Measurements from ENCODE around the gene TUFM. TPM values are rescaled to one million over a fixed set of nuclear protein-coding genes. Genes with fewer than 3 reads are reported as not detected.

The TUFM gene
- total RNA-seq, 1 experiment from 2014 or later = 207 TPM

GRCh38 chr16:28838558-28838918 is 7.6 kb downstream of the TUFM start:
- no CpG with 5 or more reads among the region's 1 CpG for WGBS (ENCODE audit: extremely low coverage, insufficient read length, low lambda C conversion rate)
- Histone ChIP-seq H3K9me3 (ENCODE audit: control insufficient read depth, low read depth, low read length) (no peaks in the 10 kb centered on the region), H2BK5ac (ENCODE audit: insufficient read length, low read length) (no peak overlapping the region), H2BK20ac (ENCODE audit: low read depth, low read length, poor library complexity, severe bottlenecking) (no peak overlapping the region), H3K79me1 (ENCODE audit: insufficient read depth, low read depth, low read length, poor library complexity, severe bottlenecking) (no peaks in the 10 kb centered on the region), H3K27ac (ENCODE audit: insufficient read length, low read depth, low read length) (no peak overlapping the region), H4K91ac (ENCODE audit: insufficient read length, low read depth, low read length) (no peak overlapping the region), H3K9ac (ENCODE audit: extremely low read depth, insufficient read length, low read length) (no peak overlapping the region), H3K18ac (ENCODE audit: insufficient read length, low read depth, low read length) (no peak overlapping the region), H3K4me2 (ENCODE audit: insufficient read depth, insufficient read length, low read length) (no peak overlapping the region), H3K23me2 (ENCODE audit: insufficient read length, low read depth, low read length, poor library complexity, severe bottlenecking) (no peaks in the 10 kb centered on the region), H3T11ph (ENCODE audit: low read length) (no peak overlapping the region), H2BK12ac (ENCODE audit: insufficient read length, low read depth, low read length) (no peak overlapping the region), H3K23ac (ENCODE audit: insufficient read length, low read depth, low read length) (no peak overlapping the region), H3K4ac (ENCODE audit: low read depth, low read length) (no peak overlapping the region), H2AK5ac (ENCODE audit: insufficient read length, low read length) (no peak overlapping the region), H4K8ac (replicated peaks; ENCODE audit: insufficient read length, low read depth, low read length) (no peak overlapping the region), H2AFZ (ENCODE audit: low read length) (no peak overlapping the region), H3K4me1 (ENCODE audit: insufficient read depth, low read length) (no peaks in the 10 kb centered on the region), H2BK120ac (ENCODE audit: low read depth, low read length, poor library complexity, severe bottlenecking) (no peak overlapping the region), H4K20me1 (ENCODE audit: control insufficient read depth, insufficient read depth, insufficient read length) (no peaks in the 10 kb centered on the region), H4K5ac (ENCODE audit: insufficient read length, low read depth, low read length) (no peak overlapping the region), H3K56ac (ENCODE audit: insufficient read length, low read depth, low read length) (no peak overlapping the region), H2BK15ac (ENCODE audit: low read depth, low read length) (no peak overlapping the region), H3K14ac (ENCODE audit: insufficient read depth, low read length) (no peak overlapping the region), H3K79me2 (ENCODE audit: insufficient read depth, low read length) (no peaks in the 10 kb centered on the region), H3K27me3 (ENCODE audit: insufficient read depth, low read length) (no peaks in the 10 kb centered on the region)
- H3K4me1 Mint-ChIP-seq = no peaks in the 10 kb centered on the region
- peak overlapping the region in 1 of 3 experiments; percentile 68; a peak in 1 of 7 replicates for H3K27ac Mint-ChIP-seq
- H3K27me3 Mint-ChIP-seq (ENCODE audit: low read depth) = no peaks in the 10 kb centered on the region; the same call in 1 of the 2 replicates
- no peak for TF ChIP-seq CTCF (conservative IDR thresholded peaks at IDR 0.05)
- peaks cover 36 to 81% (median 68%) of the 10 kb centered on the region in 3 experiments for H3K36me3 Mint-ChIP-seq (ENCODE audit: insufficient read depth in 1 of 3, low read depth in 3 of 3)
- DNase-seq = no peak
- H3K9me3 Mint-ChIP-seq = no peaks in the 10 kb centered on the region
- no peak overlapping the region; a peak in 1 of 5 replicates for H3K4me3 Mint-ChIP-seq
